GM10847 (cell line): ENCODE results near the gene PTPRN2.

ENCODE experiments used
- POLR2A ChIP-seq: IDR thresholded peaks from 2 replicates; pipeline ENCODE4 v1.6.1; 2011; ENCODE audit not compliant: insufficient read length; ENCODE audit errors: extremely low read depth

Gene PTPRN2

DNA sequence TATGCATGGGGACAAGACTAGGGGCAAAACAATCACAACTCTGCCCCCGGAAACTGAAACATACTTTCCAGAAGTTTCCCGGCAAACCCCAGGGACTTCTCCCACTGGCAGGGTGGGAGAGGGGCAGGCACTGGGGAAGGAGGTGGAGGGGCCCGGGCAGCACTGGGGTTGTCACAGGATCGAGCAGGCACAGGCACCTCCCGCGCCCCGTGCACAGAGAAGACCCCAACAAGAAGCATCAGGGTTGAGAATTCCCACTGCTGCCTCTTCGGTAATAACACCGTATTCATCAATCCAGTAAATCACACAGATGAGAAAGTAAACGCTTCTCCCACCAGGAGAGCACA is 490.5 kb downstream of the PTPRN2 start:
- TF ChIP-seq POLR2A, result no peak

DNA sequence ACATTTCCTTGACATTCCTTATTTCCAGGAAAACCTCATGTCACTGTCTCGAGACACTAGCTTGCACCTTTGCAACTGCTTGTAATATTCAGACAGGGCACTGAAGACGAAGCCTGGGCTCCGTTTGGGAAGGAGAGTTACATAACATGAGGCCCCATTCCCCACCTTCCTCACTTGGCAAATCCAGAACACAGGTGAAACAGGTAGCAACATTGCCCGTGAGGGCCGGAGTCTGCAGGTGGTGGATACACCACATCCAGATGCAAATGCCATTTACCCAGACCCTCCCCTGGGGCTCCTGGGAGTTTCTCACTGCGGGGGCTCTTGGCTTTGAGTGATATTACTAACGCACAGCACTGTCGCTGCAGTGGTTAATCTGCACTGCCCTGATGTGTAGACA is 491.0 kb downstream of the PTPRN2 start:
- no peak for TF ChIP-seq POLR2A

DNA sequence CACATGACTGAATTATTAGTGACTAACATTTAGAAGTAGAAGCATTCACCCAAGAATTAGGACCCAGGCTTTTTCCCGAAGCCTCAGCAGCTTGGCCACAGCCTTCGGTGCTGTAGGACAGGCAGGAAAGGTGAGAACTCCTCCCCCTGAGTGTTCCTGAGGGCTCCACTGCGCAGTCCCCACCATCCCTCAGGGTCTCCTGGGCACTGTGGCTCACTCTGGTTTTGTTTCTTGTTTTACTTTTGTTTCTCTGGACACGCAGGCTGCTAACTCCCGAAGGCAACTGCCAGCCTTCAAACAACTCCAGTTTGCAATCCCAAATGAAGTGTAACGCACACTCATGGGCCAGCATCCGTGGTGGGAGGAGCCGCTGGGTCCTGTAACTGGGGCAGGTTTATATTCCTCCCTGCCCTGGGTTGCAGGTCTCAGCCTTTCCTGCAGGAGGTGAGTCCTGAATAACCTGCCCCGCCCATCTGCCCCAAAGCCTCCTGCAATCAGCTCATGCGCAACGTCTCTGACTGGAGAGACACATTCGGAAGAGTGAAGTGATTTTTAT is 492.9 kb downstream of the PTPRN2 start:
- no peak for TF ChIP-seq POLR2A

DNA sequence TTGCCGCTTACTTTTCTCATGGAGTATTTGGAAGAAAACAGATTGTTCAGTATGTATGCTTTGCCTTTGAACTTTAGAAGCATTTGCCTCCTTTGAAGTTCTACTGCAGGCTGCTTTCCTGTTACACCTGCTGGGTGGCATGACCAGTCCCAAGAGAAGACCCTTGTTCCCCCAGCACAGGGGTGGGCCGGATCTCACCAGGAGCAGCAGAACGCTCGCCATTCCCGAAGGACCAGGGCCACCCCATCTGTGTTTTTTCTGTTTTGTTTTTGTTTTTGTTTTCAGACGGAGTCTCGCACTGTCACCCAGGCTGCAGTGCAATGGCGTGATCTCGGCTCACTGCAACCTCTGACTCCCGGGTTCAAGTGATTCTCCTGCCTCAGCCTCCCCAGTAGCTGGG is 493.6 kb downstream of the PTPRN2 start:
- no peak for TF ChIP-seq POLR2A

DNA sequence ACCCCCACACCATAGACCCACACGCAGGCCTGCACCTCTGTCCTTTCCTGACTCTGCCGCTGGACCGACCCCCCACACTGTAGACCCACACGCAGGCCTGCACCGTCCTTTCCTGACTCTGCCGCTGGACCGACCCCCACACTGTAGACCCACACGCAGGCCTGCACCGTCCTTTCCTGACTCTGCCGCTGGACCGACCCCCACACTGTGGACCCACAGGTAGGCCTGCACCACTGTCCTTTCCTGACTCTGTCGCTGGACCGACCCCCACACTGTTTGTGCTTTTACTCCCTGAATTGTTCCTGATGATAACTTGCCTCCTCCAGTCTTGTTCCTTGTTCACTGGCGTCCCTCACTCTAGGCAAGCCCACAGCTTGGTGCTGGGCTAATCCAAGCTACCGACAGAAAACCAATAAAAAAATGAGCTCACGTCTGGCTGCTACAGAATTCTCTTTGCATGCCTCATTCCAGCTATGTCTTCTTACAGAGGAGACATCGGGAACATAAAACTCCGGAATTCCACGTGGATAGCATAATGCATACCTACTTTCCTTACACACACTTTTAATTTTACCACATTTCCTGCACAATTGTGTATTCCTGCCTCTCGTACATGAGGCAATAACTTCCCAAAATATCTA is 494.3 kb downstream of the PTPRN2 start:
- no peak for TF ChIP-seq POLR2A

DNA sequence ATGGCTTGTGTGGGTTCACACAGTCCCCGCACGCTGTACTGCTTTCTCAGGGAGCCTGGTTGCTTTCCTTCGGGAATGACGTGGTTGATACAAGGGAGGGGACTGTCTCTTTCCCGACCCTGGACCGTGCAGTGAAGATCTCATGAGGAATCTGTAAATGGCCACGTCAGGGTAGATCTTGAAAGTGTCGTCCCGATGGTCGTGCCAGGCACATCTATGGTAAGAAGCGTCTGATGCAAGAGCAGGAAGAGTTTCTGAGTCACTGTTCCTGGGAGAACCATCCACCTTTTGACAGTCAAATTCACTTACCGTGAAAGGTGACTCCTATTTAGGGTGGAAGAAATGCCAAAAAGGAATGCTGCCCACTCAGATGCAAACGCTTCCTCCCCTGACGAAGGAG is 500.4 kb downstream of the PTPRN2 start:
- no peak for TF ChIP-seq POLR2A

DNA sequence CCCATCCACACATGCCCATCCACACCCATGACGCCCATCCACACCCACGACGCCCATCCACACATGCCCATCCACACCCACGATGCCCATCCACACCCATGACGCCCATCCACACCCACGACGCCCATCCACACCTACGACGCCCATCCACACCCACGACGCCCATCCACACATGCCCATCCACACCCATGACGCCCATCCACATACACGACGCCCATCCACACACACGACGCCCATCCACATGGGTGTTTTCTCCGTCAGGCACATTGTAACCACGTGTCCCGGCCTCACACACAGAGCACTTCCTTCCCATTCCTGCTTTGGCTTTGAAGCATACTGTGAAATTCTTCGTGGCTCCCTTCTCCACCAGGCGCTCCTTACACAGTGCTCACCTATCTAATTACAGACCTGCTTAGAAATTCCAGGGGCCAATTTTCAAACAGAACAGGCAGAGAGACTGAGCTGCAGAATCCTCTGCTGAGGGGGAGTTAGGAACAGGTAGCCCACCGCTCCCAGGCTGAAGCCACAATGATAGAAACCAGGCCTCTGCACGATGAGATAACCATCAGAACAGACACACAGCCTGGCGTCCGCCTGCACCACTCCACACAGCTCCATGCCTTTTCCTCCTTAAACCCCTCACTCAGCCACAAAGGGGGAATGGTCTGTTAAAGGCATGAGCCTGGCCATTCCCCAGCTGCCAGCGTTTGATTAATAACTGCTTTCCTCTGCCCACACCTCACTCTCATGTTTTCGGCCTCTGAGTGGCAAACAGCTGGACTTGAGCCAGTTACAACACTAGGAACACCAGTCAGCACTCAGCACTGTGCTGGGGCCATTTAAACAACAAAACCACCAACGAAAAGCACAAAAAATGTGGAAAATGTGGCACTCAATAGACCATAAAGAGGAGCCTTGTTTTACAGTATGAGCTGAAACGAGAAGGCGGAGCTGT is 501.6 kb downstream of the PTPRN2 start:
- TF ChIP-seq POLR2A, result no peak

DNA sequence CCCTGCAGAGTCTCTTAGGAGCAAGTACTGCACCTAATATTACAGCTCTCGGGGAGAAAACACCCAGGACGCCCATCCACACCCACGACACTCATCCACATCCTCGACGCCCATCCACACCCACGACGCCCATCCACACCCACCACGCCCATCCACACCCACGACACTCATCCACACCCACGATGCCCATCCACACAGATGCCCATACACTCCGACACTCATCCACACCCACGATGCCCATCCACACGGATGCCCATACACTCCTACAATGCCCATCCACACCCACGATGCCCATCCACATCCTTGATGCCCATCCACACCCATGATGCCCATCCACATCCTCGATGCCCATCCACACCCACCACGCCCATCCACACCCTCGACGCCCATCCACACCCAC is 503.1 kb downstream of the PTPRN2 start:
- no peak for TF ChIP-seq POLR2A

DNA sequence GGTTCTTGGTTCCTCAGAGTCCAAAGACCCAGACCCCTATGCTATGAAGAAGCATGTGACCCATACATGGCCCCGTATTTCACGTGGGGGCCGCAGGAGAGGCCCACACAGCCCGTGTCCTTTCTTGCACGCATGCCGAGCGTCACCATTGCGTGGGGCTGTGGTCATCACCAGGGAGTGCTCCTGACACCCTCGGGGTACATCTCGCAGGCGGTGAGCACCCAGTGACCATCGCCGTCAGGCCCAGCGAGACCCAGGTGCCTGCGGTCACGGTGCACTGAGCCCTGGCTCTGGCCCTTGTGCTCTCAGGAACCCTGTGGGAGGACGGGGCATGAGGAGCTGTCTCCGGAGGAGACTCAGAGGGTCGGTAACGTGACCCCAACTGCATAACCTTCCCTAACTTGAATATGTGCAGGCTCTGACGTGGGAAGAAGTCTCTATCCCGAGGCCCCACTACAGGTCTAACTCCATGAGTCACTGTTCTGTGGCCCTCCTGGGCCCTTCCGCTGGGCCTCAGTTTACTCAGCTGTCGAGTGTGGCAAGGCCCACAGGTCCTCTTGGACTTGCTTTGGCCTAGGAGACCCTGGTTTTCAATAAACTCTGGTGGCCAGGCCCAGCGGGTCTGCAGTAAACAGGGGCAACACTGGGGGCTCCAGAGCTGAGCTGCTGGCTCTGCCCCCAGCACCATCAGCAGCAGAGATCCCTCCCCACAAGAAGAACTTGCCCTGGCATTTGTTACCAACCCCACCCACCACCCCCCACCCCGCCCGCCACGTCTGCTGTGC is 503.9 kb downstream of the PTPRN2 start:
- no peak for TF ChIP-seq POLR2A

DNA sequence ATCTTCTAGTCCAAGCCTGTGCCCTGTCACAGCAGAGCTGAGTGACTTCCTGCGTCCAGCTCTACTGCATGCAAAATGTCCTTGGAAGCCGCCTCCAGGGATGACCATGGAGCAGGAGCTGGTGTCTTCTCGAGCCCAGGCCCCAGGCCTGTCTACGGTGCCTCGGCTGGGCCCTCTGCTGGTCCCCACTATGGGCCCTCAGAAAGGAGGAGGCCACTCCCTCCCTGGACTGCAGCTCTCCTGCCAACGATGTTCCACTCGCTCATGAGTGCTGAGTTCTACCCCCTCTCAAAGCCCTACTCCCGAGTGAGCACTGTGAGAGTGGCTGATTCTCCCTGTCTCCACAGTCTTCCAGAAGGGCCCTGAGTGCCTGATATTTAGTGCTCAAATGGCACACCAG is 504.9 kb downstream of the PTPRN2 start:
- no peak for TF ChIP-seq POLR2A

DNA sequence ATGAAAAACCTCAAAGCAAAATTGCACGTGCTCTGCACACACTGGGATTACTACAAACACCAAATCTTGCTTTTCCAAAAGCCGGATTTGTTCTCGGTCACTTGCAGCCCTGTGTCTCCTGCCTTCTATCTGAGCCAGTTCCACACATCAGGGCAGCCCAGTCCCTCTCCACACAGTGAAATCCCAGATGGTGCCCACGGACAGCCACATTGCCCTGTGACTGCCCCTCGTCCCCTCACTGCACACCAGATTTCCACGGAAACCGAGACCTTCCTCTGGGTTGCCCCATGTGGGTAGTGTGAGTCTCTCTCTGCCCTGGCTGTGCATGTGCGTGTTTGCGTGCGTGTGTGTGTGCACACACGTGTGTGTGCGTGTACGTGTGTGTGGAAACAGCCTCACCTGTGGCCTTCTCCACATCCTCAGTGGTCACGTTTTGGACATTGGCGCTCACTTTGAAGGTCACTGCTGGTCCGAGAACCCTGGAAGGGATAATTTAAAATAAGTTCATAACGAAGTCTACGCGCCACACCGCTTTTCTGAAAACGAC is 506.7 kb downstream of the PTPRN2 start:
- TF ChIP-seq POLR2A, result no peak

DNA sequence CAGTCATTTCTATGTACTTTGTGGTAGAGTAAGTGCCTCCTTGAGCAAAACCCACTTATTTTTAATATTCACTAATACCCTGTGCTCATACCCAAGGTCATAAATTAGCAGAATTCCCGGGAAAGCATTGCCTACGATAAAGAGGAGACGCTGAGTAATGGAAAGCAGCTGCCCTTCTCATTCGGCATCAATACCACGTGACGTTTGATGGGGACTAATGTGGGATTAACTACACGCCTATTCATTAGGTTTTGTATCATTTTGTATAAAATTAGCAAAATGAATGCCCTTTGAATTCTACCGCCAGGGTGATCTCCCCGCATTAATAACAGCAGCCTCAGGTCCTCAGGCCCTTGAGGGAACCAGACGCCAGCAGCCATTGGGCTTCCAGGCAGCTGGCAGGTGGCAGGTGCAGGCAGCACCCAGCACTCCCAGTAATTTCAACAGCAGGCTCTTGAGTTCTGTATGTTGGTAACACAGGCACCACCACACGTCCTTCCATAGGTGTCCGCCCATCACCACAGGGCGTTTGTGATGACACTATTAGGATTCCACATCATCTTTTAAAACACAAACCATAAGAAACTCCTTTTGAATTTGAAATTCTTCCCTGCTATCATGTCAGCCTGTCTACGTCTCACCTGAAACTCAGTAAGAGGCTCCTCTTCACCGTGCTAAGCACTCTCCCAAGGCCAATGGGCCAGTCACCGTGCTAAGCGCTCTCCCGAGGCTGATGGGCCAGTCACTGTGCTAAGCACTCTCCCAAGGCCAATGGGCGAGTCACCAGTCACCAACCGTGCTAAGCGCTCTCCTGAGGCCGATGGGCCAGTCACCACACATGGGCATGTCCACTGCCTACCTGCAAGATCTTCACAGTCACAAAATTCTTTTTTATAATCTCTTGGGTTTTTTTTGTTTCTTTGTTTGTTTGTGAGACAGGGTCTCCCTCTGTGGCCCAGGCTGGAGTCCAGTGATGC is 509.4 kb downstream of the PTPRN2 start:
- no peak for TF ChIP-seq POLR2A

DNA sequence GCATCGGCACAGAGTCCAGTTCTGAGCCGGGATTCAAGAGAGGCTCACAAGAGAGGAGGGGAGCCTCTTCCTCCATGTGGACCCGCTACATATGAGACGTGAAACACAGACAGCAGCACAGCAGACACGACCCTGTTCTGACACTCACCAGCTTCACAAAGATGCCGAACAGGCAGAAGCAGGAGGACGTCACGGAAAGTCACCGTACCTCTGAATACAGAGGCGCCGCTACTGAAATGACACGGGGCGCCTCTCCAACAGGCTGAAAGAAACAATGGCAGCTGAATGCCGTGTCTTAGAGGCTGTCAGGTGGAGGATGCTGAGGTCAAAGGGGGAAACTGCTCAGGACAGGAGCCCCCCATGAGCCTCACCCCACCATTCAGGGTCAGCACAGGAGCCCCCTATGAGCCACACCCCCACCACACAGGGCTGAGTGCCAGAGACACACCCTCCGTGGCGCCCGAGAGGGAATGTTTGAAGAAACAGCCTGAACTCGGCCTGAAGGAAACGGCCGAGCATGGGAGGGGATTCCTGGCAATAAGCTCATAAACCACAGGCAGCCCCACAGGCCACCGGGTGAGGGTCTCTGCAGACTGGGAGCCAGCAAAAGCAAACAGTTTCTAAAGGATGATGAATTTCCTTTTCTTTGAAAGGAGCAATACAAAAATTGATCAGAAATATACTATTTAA is 510.3 kb downstream of the PTPRN2 start:
- no peak for TF ChIP-seq POLR2A
